ENCODE results near the gene SFXN3.

Gene SFXN3

GRCh38 chr10:101000127-101000914 lies 30.7 kb upstream of the SFXN3 start:
- DNase-seq = no peak

DNA sequence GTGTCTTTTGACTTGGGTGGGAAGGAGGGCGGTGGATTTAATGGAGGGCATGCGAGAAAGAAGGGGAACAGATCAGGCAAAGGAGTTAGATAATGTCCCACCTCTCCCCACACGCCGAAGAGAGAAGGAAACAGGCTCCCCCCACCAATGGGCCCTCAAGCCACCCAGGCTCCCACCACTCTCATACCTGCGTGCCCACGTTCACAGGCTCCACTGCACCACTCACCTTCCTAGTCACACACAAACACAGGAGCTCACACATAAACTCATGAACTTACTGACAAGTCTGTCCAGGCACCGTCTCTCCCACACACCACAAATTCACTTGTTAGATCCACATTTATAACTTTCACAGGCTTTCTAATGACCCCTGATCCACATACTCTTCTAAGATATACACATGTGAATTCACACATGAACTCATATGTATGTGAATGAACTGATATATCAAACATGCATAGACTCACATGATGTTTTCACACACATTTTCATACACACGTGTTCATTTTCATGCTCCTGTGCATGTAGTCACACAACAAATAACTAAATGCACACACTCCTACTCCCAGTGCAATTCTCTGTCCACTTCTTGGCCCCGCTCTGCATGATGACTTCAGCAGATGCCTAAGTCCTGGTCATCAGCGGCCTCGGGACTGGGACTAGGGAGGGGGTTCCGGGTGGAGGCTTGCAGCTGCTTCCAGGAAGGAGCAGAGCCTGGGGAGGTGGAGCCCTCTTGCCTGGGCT lies 29.9 kb upstream of the SFXN3 start:
- DNase-seq = no peak

DNA sequence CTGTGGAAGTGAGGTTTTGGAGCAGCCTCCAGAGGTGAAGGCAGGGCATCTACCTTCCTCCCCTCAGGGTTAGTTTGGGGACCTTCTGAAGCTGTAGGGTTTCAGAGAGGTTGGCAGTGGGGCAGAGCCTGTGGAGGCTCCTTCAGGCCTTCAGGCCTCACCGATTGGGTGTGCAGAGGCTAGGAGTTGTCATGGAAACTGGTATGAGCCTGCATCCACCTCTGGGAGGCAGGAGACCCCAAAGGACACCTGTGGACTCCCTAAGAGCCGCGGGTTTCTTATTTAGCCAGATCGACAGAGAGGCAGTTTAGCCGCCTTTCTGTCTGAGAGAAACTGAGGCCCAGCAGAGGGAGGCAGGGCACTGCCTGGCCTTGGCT lies 29.4 kb upstream of the SFXN3 start:
- DNase-seq = no peak

- DNase-seq = no peak
Measured at GRCh38 chr10:101002456-101002855, 28.6 kb upstream of the SFXN3 start.

DNA sequence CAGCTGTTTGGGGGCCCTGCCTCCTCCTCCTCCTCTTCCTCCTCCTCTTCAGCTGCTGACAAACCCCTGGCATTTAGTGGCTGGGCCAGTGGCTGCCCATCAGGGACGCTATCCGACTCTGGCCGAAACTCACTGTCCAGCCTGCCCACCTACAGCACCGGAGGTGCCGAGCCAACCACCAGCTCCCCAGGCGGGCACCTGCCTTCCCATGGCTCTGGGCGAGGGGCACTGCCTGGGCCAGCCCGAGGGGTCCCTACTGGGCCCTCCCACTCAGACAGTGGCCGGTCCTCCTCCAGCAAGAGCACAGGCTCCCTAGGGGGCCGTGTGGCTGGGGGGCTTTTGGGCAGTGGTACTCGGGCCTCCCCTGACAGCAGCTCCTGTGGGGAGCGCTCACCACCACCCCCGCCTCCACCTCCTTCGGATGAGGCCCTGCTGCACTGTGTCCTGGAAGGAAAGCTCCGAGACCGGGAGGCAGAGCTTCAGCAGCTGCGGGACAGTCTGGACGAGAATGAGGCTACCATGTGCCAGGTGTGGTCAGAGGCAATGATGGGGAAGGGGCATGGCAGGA lies 27.3 kb upstream of the SFXN3 start:
- DNase-seq = no peak

DNA sequence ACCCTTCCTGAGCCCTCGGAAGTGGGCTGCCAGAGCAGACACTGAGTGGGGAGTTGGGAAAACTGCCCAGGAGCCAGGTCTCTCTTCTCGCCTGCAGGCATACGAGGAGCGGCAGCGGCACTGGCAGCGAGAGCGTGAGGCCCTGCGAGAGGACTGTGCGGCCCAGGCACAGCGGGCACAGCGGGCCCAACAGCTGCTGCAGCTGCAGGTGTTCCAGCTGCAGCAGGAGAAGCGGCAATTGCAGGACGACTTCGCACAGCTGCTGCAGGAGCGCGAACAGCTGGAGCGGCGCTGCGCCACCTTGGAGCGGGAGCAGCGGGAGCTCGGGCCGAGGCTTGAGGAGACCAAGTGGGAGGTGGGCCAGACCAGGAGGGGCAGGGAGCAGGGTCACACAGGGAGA lies 25.7 kb upstream of the SFXN3 start:
- DNase-seq = no peak

DNA sequence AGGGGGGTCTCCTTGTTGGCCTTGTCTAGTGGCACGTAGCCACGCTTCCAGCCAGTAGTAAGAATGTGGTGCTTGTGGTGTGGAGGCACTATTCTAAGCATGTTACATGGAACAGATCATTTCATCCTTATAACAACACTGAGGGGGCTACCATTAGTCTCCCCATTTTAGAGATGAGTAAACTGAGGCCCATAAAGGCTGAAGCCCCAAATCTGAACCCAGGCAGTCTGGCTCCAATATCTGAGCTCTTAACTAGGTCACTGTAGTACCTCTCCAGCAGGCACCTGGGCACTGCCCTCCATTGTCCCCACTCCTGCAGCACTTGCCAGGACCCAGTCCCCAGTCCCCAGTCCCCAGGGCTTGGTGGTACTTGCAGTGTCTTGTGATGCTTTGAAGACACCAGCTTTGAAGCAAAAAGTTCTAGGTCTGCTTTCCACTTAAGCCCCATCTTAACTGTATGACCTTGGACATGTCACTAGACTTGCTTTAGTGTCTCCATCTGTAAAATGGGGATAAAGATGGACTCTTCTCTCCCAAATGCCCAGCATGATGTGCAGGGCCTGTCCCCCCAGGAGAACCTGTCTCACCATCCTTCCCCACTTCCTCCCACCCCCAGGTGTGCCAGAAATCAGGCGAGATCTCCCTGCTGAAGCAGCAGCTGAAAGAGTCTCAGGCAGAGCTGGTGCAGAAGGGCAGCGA lies 25.0 kb upstream of the SFXN3 start:
- DNase-seq = no peak

DNA sequence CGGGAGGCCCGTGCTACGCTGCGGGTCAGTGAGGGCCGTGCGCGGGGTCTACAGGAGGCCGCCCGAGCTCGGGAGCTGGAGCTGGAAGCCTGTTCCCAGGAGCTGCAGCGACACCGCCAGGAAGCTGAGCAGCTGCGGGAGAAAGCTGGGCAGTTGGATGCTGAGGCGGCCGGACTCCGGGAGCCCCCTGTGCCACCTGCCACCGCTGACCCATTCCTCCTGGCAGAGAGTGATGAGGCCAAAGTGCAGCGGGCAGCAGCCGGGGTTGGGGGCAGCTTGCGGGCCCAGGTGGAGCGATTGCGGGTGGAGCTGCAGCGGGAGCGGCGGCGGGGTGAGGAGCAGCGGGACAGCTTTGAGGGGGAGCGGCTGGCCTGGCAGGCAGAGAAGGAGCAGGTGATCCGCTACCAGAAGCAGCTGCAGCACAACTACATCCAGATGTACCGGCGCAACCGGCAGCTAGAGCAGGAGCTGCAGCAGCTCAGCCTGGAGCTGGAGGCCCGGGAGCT lies 24.4 kb upstream of the SFXN3 start:
- DNase-seq = no peak

DNA sequence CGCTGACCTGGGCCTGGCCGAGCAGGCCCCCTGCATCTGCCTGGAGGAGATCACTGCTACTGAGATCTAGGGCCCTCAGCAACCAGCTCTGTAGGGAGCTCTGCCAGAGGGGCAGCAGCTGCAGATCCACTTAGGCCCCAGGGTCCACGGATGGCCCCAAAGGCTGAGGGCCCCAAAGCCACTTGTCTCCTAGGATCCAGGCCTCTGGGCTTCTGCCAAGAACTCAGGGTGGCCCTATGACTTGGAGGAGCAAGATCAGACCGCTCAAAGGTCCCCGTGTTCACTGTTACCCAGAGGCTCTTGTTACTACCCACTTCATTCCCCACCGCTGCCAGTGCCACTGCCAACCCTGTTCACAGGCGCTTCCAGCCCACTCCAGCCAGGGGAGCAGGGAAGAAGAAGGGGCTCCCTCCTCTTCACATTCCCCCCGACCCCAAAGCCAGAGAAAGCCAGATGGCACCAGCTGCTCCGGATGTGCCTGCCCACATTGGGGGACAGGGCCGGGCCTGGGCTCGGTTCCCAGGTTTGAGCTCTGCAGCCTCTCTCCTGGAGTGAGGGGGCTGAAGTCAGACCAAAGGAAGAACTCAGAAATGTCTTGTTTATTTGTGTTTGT lies 23.8 kb upstream of the SFXN3 start:
- no peak for DNase-seq

GRCh38 chr10:101007915-101008822 lies 22.9 kb upstream of the SFXN3 start:
- no peak for DNase-seq

DNA sequence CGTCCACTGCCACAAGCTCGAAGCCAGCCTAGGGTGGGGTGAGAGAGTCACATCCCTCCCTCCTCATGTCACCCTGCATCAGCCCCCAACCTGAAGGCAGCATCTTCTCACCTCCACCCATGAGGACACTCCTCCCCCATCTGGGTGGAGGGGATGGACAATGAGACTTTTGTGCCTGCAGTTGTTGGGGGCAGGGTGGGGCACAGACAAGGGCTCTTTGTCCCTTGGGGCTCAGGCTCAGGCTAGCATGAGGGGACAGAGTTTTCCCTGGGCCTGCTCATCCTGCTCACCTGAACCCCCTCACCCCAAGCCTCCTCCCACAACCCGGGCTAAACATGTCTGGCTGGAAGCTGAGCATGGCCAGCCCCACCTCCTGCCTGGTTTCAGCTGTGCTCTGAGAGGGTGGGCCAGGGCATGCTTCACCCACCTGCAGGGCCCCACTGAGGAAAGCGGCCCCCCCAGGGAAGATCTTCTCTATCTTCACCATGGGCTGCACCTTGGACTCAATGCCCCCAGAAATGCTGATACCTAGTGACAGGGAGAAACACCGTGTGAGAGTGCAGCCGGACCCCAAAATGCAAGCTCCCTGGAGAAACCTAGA lies 22.1 kb upstream of the SFXN3 start:
- no peak for DNase-seq

DNA sequence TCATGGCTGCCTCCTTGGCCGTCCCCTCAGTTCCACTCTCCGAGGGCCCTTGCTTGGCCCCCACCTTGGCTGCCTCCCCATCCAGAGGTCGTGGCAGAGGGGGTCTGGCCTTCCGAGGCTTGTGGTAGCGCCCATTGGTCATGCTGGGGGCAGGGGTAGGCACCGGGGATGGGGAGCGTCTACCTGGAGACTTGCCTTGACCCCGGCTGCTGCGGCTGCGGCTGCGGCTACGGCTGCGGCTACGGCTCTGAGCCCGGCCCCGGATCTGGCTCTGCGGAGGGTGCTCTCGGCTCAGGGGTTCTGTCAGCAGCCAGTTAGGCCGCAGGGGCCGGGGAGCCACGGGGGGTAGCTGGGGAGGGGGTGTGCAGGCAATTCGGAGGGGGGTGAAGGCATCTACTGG lies 20.7 kb upstream of the SFXN3 start:
- DNase-seq = no peak

DNA sequence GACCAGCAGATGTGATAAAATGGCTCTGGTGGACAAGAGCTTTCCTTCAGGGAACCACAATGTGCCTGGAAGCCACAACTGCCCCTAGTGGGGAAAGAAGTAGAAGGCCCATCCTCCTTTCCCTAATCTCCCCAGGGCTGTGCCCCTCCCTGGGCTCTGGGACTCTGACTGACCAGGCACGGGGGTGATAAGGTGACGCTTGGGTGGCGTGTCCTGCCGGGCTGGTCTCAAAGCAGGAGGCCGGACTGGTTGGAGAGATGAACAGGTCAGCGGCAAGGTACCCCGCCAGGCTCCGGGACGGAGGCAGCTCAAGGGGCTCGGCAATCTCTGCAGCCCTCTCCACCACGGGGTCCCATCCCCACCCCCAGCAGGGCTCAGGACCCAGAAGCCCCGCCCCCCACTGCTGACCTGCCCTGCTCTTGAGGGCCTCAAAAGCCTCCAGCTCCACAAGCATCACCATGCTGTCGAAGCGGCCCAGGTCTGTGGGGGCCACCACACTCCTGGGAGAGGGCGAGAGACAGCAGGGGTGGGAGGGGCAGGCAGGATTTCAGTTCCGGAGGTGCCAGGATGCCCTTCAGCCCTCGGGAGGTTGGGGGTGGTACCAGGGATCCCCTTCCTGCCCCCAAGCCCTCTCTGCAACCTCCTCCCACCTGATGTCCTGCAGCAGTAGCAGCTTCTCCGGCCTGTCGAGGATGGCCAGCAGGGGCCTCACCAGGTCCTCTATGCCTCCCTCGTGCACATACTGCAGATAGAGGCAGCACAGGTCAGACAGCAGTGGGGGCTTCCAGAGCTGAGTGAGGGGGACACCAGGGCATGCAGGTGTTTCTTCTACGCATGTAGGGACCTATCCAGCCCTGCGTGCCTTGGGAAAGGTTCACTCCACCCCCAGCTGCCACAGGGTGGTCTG lies 19.3 kb upstream of the SFXN3 start:
- no peak for DNase-seq

- DNase-seq = peak; percentile 31
Measured at GRCh38 chr10:101012525-101013364, 18.3 kb upstream of the SFXN3 start.

DNA sequence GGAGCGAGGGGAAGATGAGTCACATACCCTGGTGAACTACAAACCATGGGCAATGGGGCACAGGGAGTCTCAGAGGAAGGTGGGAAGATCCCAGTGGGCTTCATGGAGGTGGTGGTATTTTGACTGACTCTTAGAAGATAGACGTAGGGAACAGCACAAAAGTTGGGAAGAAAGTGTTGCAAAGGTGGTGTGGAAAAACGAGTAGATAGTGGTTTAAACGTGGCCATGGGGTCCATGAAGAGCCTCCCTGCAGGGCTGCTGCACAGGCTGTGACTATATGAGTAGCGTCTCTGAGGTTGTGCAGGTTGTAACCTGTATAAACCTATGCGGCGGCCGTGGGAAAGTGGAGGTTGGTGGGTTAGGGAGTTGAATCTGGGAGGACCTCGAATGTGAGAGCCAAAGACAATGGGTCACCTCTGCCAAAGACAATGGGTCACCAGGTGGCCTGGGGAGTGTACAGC lies 17.6 kb upstream of the SFXN3 start:
- DNase-seq = no peak

GRCh38 chr10:101014230-101014884 lies 16.7 kb upstream of the SFXN3 start:
- no peak for DNase-seq

GRCh38 chr10:101014966-101015581 lies 16.0 kb upstream of the SFXN3 start:
- DNase-seq = no peak

DNA sequence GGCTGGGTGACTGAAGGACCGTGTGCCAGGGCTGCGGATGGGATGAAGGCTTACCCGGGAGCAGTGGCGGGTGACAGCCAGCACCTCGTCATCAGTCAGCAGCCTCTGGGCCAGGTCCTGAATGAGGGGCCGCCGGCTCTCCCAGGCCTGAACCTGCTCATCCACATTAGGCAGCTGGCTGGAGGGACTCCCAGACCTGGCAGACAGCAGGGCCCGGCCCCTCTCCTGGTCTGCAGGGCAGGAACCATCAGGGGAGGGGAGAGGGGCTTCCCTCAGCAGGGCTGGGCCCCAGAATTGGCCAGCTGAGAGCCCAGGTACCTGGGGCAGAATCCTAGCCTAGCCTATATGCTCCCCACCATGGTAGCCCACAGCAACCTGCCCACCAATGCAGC lies 15.5 kb upstream of the SFXN3 start:
- no peak for DNase-seq

Data from NCI-H2171 (cell line).